Mucosa of descending colon (tissue), 3 donors: ENCODE data around the gene AGPAT2. TPM values are rescaled to one million over a fixed set of nuclear protein-coding genes. Genes with fewer than 3 reads are reported as not detected.

ENCODE experiments used
- ATAC-seq: fragments of 200-7000 bp; cut with Tn5 transposase; one replicate; pipeline ENCODE4 v1.9.1; 2020; ENCODE audit warnings: mild to moderate bottlenecking, moderate library complexity
- DNase-seq, 3 donors: peaks; one replicate each; pipeline ENCODE4 v3.0.0-alpha.2; 2020
- H3K36me3 ChIP-seq: fragments of 200-600 bp; one replicate; pipeline ENCODE4 v1.8.0; 2021; ENCODE audit warnings: low read depth, mild to moderate bottlenecking
- H3K4me1 ChIP-seq: fragments of 200-600 bp; one replicate; pipeline ENCODE4 v1.8.0; 2021; ENCODE audit warnings: low read depth, mild to moderate bottlenecking
- H3K4me3 ChIP-seq: fragments of 200-600 bp; one replicate; pipeline ENCODE4 v1.8.0; 2021; ENCODE audit warnings: mild to moderate bottlenecking
- H3K9me3 ChIP-seq: fragments of 200-600 bp; one replicate; pipeline ENCODE4 v1.8.0; 2021; ENCODE audit warnings: mild to moderate bottlenecking
- intact Hi-C, 2 donors: fragments of 100-400 bp; cut with DNase I in 1 of 2; cut with micrococcal nuclease in 1 of 2; formaldehyde crosslinking; loops; one replicate each; pipeline versions ENCODE4 v1.11.0 to v1.11.1; 2022; cut with DNase I, micrococcal nuclease
- total RNA-seq, 3 donors: library from RNA; stranded (reverse); fragmentation: NEBNext Ultra II Directional in 2 of 3; extraction: Animal tissue kit (Norgen Biotek cat#: 25700) in 2 of 3; gene quantifications; one replicate each; pipeline versions ENCODE4 v1.2.1 to v1.2.4, GENCODE V29; 2021 to 2023
- TF ChIP-seq, protein P1 (sequence below): fragments of 200-600 bp; IDR thresholded peaks from one replicate; pipeline ENCODE4 v1.8.0; 2022; ENCODE audit warnings: antibody characterized with exemption, mild to moderate bottlenecking
- donor health status: DM: no; HTN: no; CAD: no; lungs with moderate emphysema.
- donor health status: DM: no; HTN: no; CAD: no.
- donor health status: DM: no; HTN: yes; CAD: no.

The AGPAT2 gene
- total RNA-seq, 3 donors from 2014 or later = 113 to 296 (median 152) TPM

GRCh38 chr9:136676920-136677686 lies 10.2 kb downstream of the AGPAT2 start:
- TF ChIP-seq, protein P1, sequence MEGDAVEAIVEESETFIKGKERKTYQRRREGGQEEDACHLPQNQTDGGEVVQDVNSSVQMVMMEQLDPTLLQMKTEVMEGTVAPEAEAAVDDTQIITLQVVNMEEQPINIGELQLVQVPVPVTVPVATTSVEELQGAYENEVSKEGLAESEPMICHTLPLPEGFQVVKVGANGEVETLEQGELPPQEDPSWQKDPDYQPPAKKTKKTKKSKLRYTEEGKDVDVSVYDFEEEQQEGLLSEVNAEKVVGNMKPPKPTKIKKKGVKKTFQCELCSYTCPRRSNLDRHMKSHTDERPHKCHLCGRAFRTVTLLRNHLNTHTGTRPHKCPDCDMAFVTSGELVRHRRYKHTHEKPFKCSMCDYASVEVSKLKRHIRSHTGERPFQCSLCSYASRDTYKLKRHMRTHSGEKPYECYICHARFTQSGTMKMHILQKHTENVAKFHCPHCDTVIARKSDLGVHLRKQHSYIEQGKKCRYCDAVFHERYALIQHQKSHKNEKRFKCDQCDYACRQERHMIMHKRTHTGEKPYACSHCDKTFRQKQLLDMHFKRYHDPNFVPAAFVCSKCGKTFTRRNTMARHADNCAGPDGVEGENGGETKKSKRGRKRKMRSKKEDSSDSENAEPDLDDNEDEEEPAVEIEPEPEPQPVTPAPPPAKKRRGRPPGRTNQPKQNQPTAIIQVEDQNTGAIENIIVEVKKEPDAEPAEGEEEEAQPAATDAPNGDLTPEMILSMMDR = no peak
- DNase-seq (no peak), ATAC-seq (no peak)
- Histone ChIP-seq H3K36me3 (no peaks in the 10 kb centered on the region), H3K4me3 (no peak overlapping the region), H3K9me3 (no peaks in the 10 kb centered on the region), H3K4me1 (peaks cover 15% of the 10 kb centered on the region)
- intact Hi-C loops = no loop called here

GRCh38 chr9:136676297-136676794 lies 10.9 kb downstream of the AGPAT2 start:
- intact Hi-C loops = no loop called here
- H3K9me3 ChIP-seq = no peaks in the 10 kb centered on the region
- peaks cover 18% of the 10 kb centered on the region for H3K4me1 ChIP-seq
- DNase-seq (no peak), ATAC-seq (no peak)
- no peaks in the 10 kb centered on the region for H3K36me3 ChIP-seq
- TF ChIP-seq, protein P1 = no peak
- H3K4me3 ChIP-seq = no peak overlapping the region

- TF ChIP-seq, protein P1 = no peak
- intact Hi-C loops = no loop called here
- Histone ChIP-seq H3K36me3 (no peaks in the 10 kb centered on the region), H3K4me3 (no peak overlapping the region), H3K9me3 (no peaks in the 10 kb centered on the region), H3K4me1 (peaks cover 20% of the 10 kb centered on the region)
- DNase-seq (peak in 1 of 3 donors; percentile 46), ATAC-seq (peak; percentile 74)
Observed at GRCh38 chr9:136675477-136676296, 11.6 kb downstream of the AGPAT2 start.

- peak; percentile 83 to 88 (median 88) for DNase-seq
- Histone ChIP-seq H3K9me3 (no peaks in the 10 kb centered on the region), H3K4me1 (peaks cover 24% of the 10 kb centered on the region), H3K4me3 (no peak overlapping the region), H3K36me3 (no peaks in the 10 kb centered on the region)
- TF ChIP-seq, protein P1 = no peak
- peak; percentile 74 for ATAC-seq
- intact Hi-C loops = no loop called here
Observed at GRCh38 chr9:136674786-136675349, 12.4 kb downstream of the AGPAT2 start.

GRCh38 chr9:136673975-136674785 lies 13.1 kb downstream of the AGPAT2 start:
- no peak for ATAC-seq
- H3K4me3 ChIP-seq = no peak overlapping the region
- H3K4me1 ChIP-seq = peaks cover 25% of the 10 kb centered on the region
- TF ChIP-seq, protein P1 = no peak
- DNase-seq = peak in 1 of 3 donors; percentile 24
- no peaks in the 10 kb centered on the region for H3K9me3 ChIP-seq
- intact Hi-C loops = no loop called here
- H3K36me3 ChIP-seq = no peaks in the 10 kb centered on the region
